Naive thymus-derived CD4-positive, alpha-beta T cell (primary cell): ENCODE data around the gene NEAT1. TPM values are rescaled to one million over a fixed set of nuclear protein-coding genes. Genes with fewer than 3 reads are reported as not detected.
A peak's percentile ranks its signal among the peaks of the same experiment; 100 is the strongest.

Source experiments
- ATAC-seq: fragments of 150-1000 bp; cut with Tn5 transposase; 2 replicates; pipeline ENCODE4 v1.10.0; 2021; ENCODE audit warnings: mild to moderate bottlenecking, moderate library complexity
- CTCF ChIA-PET: fragments of 350-600 bp; sonication (Branson Sonifier 250); formaldehyde crosslinking; loops from one replicate; lab custom pipeline; 2021; ENCODE audit warnings: antibody characterized with exemption; lab: Charles Lee
- POLR2A ChIA-PET: fragments of 350-600 bp; sonication (Branson Sonifier 250); formaldehyde crosslinking; loops from one replicate; lab custom pipeline; 2021; ENCODE audit warnings: antibody characterized with exemption, inconsistent platforms; lab: Charles Lee
- DNase-seq, 9 donors: peaks; one replicate each; pipeline versions ENCODE4 v3.0.0 to v3.0.0-alpha.2; 2020 to 2022; ENCODE audit warnings: mixed read lengths in 1 of 9
- H3K27ac ChIP-seq: one replicate; pipeline ENCODE4 v1.7.0; 2013; ENCODE audit warnings: mild to moderate bottlenecking, low read depth, low read length, moderate library complexity
- H3K27me3 ChIP-seq, 2 donors: one replicate each; pipeline ENCODE4 v1.7.0; 2013; ENCODE audit warnings: low read length in 2 of 2, mild to moderate bottlenecking in 2 of 2, moderate library complexity in 2 of 2; ENCODE audit not compliant: control insufficient read depth in 2 of 2, insufficient read depth in 2 of 2
- H3K36me3 ChIP-seq, 3 experiments: 1 replicate in 2 of 3; 2 replicates in 1 of 3; pipeline ENCODE4 v1.7.0; 2013; ENCODE audit warnings: low read length in 3 of 3, mild to moderate bottlenecking in 3 of 3, moderate library complexity in 1 of 3; ENCODE audit not compliant: insufficient read depth in 3 of 3, control insufficient read depth in 2 of 3
- H3K4me1 ChIP-seq, 2 donors: one replicate each; pipeline ENCODE4 v1.7.0; 2013; ENCODE audit warnings: low read length in 2 of 2, mild to moderate bottlenecking in 2 of 2, moderate library complexity in 1 of 2; ENCODE audit not compliant: control insufficient read depth in 2 of 2, insufficient read depth in 2 of 2
- H3K4me3 ChIP-seq: 2 replicates; pipeline ENCODE4 v1.7.0; 2013; ENCODE audit warnings: mild to moderate bottlenecking, low read length
- H3K9me3 ChIP-seq, 3 experiments: 1 replicate in 2 of 3; 2 replicates in 1 of 3; pipeline ENCODE4 v1.7.0; 2013; ENCODE audit warnings: low read length in 3 of 3; ENCODE audit not compliant: control insufficient read depth in 2 of 3
- H3K27ac Mint-ChIP-seq, 9 donors: one replicate each; pipeline ENCODE4 v1.8.0; 2020 to 2022; ENCODE audit warnings: mixed read lengths in 9 of 9, mild to moderate bottlenecking in 8 of 9, moderate library complexity in 5 of 9, inconsistent platforms in 2 of 9
- H3K27me3 Mint-ChIP-seq, 5 donors: one replicate each; pipeline ENCODE4 v1.8.0; 2021 to 2022; ENCODE audit warnings: mixed read lengths in 5 of 5, mild to moderate bottlenecking in 1 of 5
- H3K36me3 Mint-ChIP-seq, 5 donors: one replicate each; pipeline ENCODE4 v1.8.0; 2020 to 2022; ENCODE audit warnings: mixed read lengths in 5 of 5, mild to moderate bottlenecking in 3 of 5, inconsistent platforms in 1 of 5
- H3K4me1 Mint-ChIP-seq, 7 donors: one replicate each; pipeline ENCODE4 v1.8.0; 2020 to 2022; ENCODE audit warnings: mixed read lengths in 7 of 7, mild to moderate bottlenecking in 3 of 7, inconsistent platforms in 1 of 7
- H3K4me3 Mint-ChIP-seq, 10 donors: one replicate each; pipeline ENCODE4 v1.8.0; 2020 to 2022; ENCODE audit warnings: mild to moderate bottlenecking in 10 of 10, mixed read lengths in 10 of 10, moderate library complexity in 6 of 10, inconsistent platforms in 2 of 10
- H3K9me3 Mint-ChIP-seq, 11 donors: one replicate each; pipeline ENCODE4 v1.8.0; 2020 to 2022; ENCODE audit warnings: mixed read lengths in 11 of 11, mild to moderate bottlenecking in 4 of 11, inconsistent platforms in 1 of 11, moderate library complexity in 1 of 11
- intact Hi-C, 2 donors: fragments of 100-400 bp; cut with micrococcal nuclease; formaldehyde crosslinking; loops; one replicate each; pipeline ENCODE4 v1.15.1; 2023
- polyA plus RNA-seq, 2 donors: library from polyadenylated mRNA; unstranded; fragments of 300-500 nt; fragmentation: Illumina TruSeq; gene quantifications; one replicate each; pipeline ENCODE4 v1.2.3, GENCODE V29; 2021
- total RNA-seq, 6 experiments: library from RNA in 5 of 6; stranded (reverse) in 5 of 6; gene quantifications; 1 replicate in 5 of 6; 2 replicates in 1 of 6; pipeline ENCODE4 v1.2.3 and lab custom pipeline; 2021 to 2026

Gene NEAT1
- total and polyA plus RNA-seq, 7 experiments from 2014 or later, result 2.5 to 1,454 (median 401) TPM

GRCh38 chr11:65474864-65475263 lies 52.3 kb downstream of the NEAT1 start:
- ATAC-seq (no peak), DNase-seq (no peak)
- no peaks in the 10 kb centered on the region for H3K27me3 ChIP-seq
- H3K4me1 Mint-ChIP-seq, result peaks cover 11 to 41% (median 23%) of the 10 kb centered on the region in 7 donors
- H3K4me3 ChIP-seq, result no peak overlapping the region
- CTCF ChIA-PET, result interaction anchor here (0.8 kb wide), 1 partner anchor 18 kb away, joined by 3 read pairs; no protein-coding TSS in a partner anchor
- H3K27ac ChIP-seq, result no peak overlapping the region
- intact Hi-C loops, result no loop called here
- H3K27ac Mint-ChIP-seq, result peak overlapping the region; percentile 49 to 95 (median 69)
- POLR2A ChIA-PET, result interaction anchor here (0.6 to 18.6 kb wide), 8 partner anchors 10 to 117 kb away, joined by 3 to 1164 read pairs (median 4); partner anchors contain the start of genes MALAT1 and NEAT1
- no peaks in the 10 kb centered on the region for H3K36me3 Mint-ChIP-seq
- H3K4me1 ChIP-seq, result peaks cover 16 to 30% of the 10 kb centered on the region in 2 donors
- H3K27me3 Mint-ChIP-seq, result no peaks in the 10 kb centered on the region
- no peaks in the 10 kb centered on the region for H3K36me3 ChIP-seq
- H3K9me3 Mint-ChIP-seq, result peaks cover 0 to 2% (median 0%) of the 10 kb centered on the region in 11 donors
- no peaks in the 10 kb centered on the region for H3K9me3 ChIP-seq
- H3K4me3 Mint-ChIP-seq, result peak overlapping the region in 4 of 10 donors; percentile 25 to 52 (median 40)

GRCh38 chr11:65476632-65477148 lies 54.1 kb downstream of the NEAT1 start:
- no peaks in the 10 kb centered on the region for H3K9me3 ChIP-seq
- no peaks in the 10 kb centered on the region for H3K36me3 Mint-ChIP-seq
- peak overlapping the region; percentile 96 for H3K27ac ChIP-seq
- peaks cover 8 to 34% (median 20%) of the 10 kb centered on the region in 7 donors for H3K4me1 Mint-ChIP-seq
- no peaks in the 10 kb centered on the region for H3K36me3 ChIP-seq
- intact Hi-C loops, result loop anchor here (1.0 to 2.0 kb wide), 3 partner anchors 21 to 54 kb away; partner anchors contain the start of gene NEAT1 (in 1 of the 2)
- H3K27me3 Mint-ChIP-seq, result no peaks in the 10 kb centered on the region
- CTCF ChIA-PET, result interaction anchor here (0.7 to 3.6 kb wide), 8 partner anchors 11 to 96 kb away, joined by 3 to 18 read pairs (median 4); partner anchors contain the start of gene MALAT1
- H3K9me3 Mint-ChIP-seq, result peaks cover 0 to 2% (median 0%) of the 10 kb centered on the region in 11 donors
- peak in 1 of 9 donors; percentile 15 for DNase-seq
- H3K4me1 ChIP-seq, result peaks cover 11 to 23% of the 10 kb centered on the region in 2 donors
- H3K27me3 ChIP-seq, result no peaks in the 10 kb centered on the region
- H3K4me3 Mint-ChIP-seq, result peak overlapping the region; percentile 87 to 100 (median 94)
- ATAC-seq, result no peak
- H3K27ac Mint-ChIP-seq, result peak overlapping the region; percentile 94 to 100 (median 96)
- peak overlapping the region; percentile 97 for H3K4me3 ChIP-seq
- POLR2A ChIA-PET, result interaction anchor here (0.7 to 18.6 kb wide), 15 partner anchors 9 to 605 kb away, joined by 3 to 1164 read pairs (median 5); partner anchors contain the start of genes MALAT1, NEAT1 and SLC25A45

- POLR2A ChIA-PET, result interaction anchor here (0.6 to 18.6 kb wide), 19 partner anchors 8 to 611 kb away, joined by 3 to 1164 read pairs (median 5); partner anchors contain the start of genes MALAT1, NEAT1 and SLC25A45
Measured at GRCh38 chr11:65477149-65477965, 54.8 kb downstream of the NEAT1 start.

GRCh38 chr11:65478388-65479183 lies 56.0 kb downstream of the NEAT1 start:
- Mint-ChIP-seq H3K4me3 (peak overlapping the region in 8 of 10 donors; percentile 16 to 93 (median 60)), H3K9me3 (peaks cover 0 to 2% (median 0%) of the 10 kb centered on the region in 11 donors), H3K36me3 (no peaks in the 10 kb centered on the region), H3K4me1 (peaks cover 8 to 32% (median 14%) of the 10 kb centered on the region in 7 donors), H3K27me3 (peaks cover 0 to 4% (median 0%) of the 10 kb centered on the region in 5 donors), H3K27ac (peak overlapping the region in 6 of 9 donors; percentile 33 to 96 (median 76))
- no peak for DNase-seq
- H3K36me3 ChIP-seq, result no peaks in the 10 kb centered on the region
- no peaks in the 10 kb centered on the region for H3K27me3 ChIP-seq
- no peak overlapping the region for H3K4me3 ChIP-seq
- intact Hi-C loops, result no loop called here
- H3K27ac ChIP-seq, result peak overlapping the region; percentile 37
- no peak for ATAC-seq
- CTCF ChIA-PET, result interaction anchor here (0.8 to 3.6 kb wide), 7 partner anchors 10 to 59 kb away, joined by 3 to 18 read pairs (median 3); partner anchors contain the start of gene MALAT1
- no peaks in the 10 kb centered on the region for H3K9me3 ChIP-seq
- POLR2A ChIA-PET, result interaction anchor here (0.5 to 18.6 kb wide), 18 partner anchors 7 to 612 kb away, joined by 3 to 1164 read pairs (median 5); partner anchors contain the start of genes EHBP1L1, MALAT1, NEAT1 and SLC25A45
- H3K4me1 ChIP-seq, result peaks cover 6 to 12% of the 10 kb centered on the region in 2 donors

More at GRCh38 chr11:65477149-65477965, 54.8 kb downstream of the NEAT1 start:
- Mint-ChIP-seq H3K4me3 (peak overlapping the region; percentile 87 to 100 (median 96)), H3K27me3 (peaks cover 0 to 2% (median 0%) of the 10 kb centered on the region in 5 donors), H3K36me3 (no peaks in the 10 kb centered on the region), H3K9me3 (peaks cover 0 to 2% (median 0%) of the 10 kb centered on the region in 11 donors), H3K27ac (peak overlapping the region; percentile 94 to 100 (median 99)), H3K4me1 (peaks cover 8 to 30% (median 14%) of the 10 kb centered on the region in 7 donors)
- peak; percentile 69 to 96 (median 75) for DNase-seq
- no peaks in the 10 kb centered on the region for H3K27me3 ChIP-seq
- H3K4me3 ChIP-seq, result peak overlapping the region; percentile 97
- no peaks in the 10 kb centered on the region for H3K36me3 ChIP-seq
- no peaks in the 10 kb centered on the region for H3K9me3 ChIP-seq
- peak; percentile 94 for ATAC-seq
- CTCF ChIA-PET, result interaction anchor here (0.9 to 3.6 kb wide), 7 partner anchors 12 to 96 kb away, joined by 3 to 18 read pairs (median 4); partner anchors contain the start of gene MALAT1
- peak overlapping the region; percentile 96 for H3K27ac ChIP-seq
- peaks cover 6 to 17% of the 10 kb centered on the region in 2 donors for H3K4me1 ChIP-seq
- intact Hi-C loops, result loop anchor here (1.0 to 2.0 kb wide), 3 partner anchors 20 to 55 kb away; partner anchors contain the start of gene NEAT1 (in 1 of the 2)

GRCh38 chr11:65479184-65480145 lies 56.9 kb downstream of the NEAT1 start:
- peaks cover 0 to 4% (median 0%) of the 10 kb centered on the region in 5 donors for H3K27me3 Mint-ChIP-seq
- peak overlapping the region in 6 of 10 donors; percentile 5 to 59 (median 20) for H3K4me3 Mint-ChIP-seq
- ChIA-PET CTCF (interaction anchor here (0.7 to 3.6 kb wide), 5 partner anchors 9 to 60 kb away, joined by 3 to 18 read pairs (median 4); partner anchors contain the start of gene MALAT1), POLR2A (interaction anchor here (0.8 to 18.6 kb wide), 6 partner anchors 8 to 344 kb away, joined by 3 to 1164 read pairs (median 64); partner anchors contain the start of genes MALAT1 and NEAT1)
- no peaks in the 10 kb centered on the region for H3K27me3 ChIP-seq
- peaks cover 8 to 28% (median 14%) of the 10 kb centered on the region in 7 donors for H3K4me1 Mint-ChIP-seq
- H3K27ac ChIP-seq, result peak overlapping the region; percentile 37
- peaks cover 6 to 12% of the 10 kb centered on the region in 2 donors for H3K4me1 ChIP-seq
- H3K36me3 Mint-ChIP-seq, result no peaks in the 10 kb centered on the region
- intact Hi-C loops, result no loop called here
- no peak for DNase-seq
- peak overlapping the region in 5 of 9 donors; percentile 56 to 80 (median 75) for H3K27ac Mint-ChIP-seq
- H3K9me3 Mint-ChIP-seq, result peaks cover 0 to 2% (median 0%) of the 10 kb centered on the region in 11 donors
- H3K36me3 ChIP-seq, result no peaks in the 10 kb centered on the region
- no peaks in the 10 kb centered on the region for H3K9me3 ChIP-seq
- no peak for ATAC-seq
- H3K4me3 ChIP-seq, result no peak overlapping the region
